Thyroid gland (tissue), 4 donors: Measurements from ENCODE around the gene PFKFB2.

Source experiments
- CTCF ChIP-seq, 6 experiments: fragments of 200-600 bp in 3 of 6; fragments of 450-650 bp in 3 of 6; sonication (generic) in 3 of 6; IDR thresholded peaks; one replicate each; pipeline ENCODE4 v1.5.1; 2016 to 2019; ENCODE audit warnings: antibody characterized with exemption in 6 of 6, mild to moderate bottlenecking in 2 of 6, inconsistent platforms in 1 of 6, moderate library complexity in 1 of 6
- POLR2A ChIP-seq, 2 donors: fragments of 450-650 bp; IDR thresholded peaks; one replicate each; pipeline ENCODE4 v1.6.1; 2017; ENCODE audit warnings: antibody characterized with exemption in 2 of 2, mild to moderate bottlenecking in 2 of 2, moderate library complexity in 1 of 2

- no peak for TF ChIP-seq CTCF (IDR thresholded peaks at IDR 0.05)
- TF ChIP-seq POLR2A (IDR thresholded peaks at IDR 0.05) = no peak
Measured at GRCh38 chr1:207021876-207022596, 31.0 kb upstream of the PFKFB2 start.
